NCI-H345 (cell line): ENCODE results near the gene GNAO1.

ENCODE experiments used
- DNase-seq: peaks from one replicate; lab custom pipeline; 2025; lab: John Stamatoyannopoulos, UW

Gene GNAO1

GRCh38 chr16:56265746-56266145, 74.5 kb downstream of the GNAO1 start:
- no peak for DNase-seq

- no peak for DNase-seq
Measured at GRCh38 chr16:56266641-56267607, 75.6 kb downstream of the GNAO1 start.

- no peak for DNase-seq
Measured at GRCh38 chr16:56267888-56268287, 76.6 kb downstream of the GNAO1 start.

- no peak for DNase-seq
Measured at GRCh38 chr16:56268799-56269198, 77.5 kb downstream of the GNAO1 start.

GRCh38 chr16:56269281-56269680, 78.0 kb downstream of the GNAO1 start:
- no peak for DNase-seq

GRCh38 chr16:56269811-56270684, 78.8 kb downstream of the GNAO1 start:
- no peak for DNase-seq

- DNase-seq, result no peak
Measured at GRCh38 chr16:56270828-56271227, 79.5 kb downstream of the GNAO1 start.

- no peak for DNase-seq
Measured at GRCh38 chr16:56272583-56272894, 81.2 kb downstream of the GNAO1 start.

GRCh38 chr16:56273615-56274014, 82.3 kb downstream of the GNAO1 start:
- no peak for DNase-seq

GRCh38 chr16:56274369-56274768, 83.1 kb downstream of the GNAO1 start:
- DNase-seq, result no peak

GRCh38 chr16:56275076-56275475, 83.8 kb downstream of the GNAO1 start:
- DNase-seq, result no peak

GRCh38 chr16:56275801-56276200, 84.5 kb downstream of the GNAO1 start:
- no peak for DNase-seq

- DNase-seq, result peak; percentile 67
Measured at GRCh38 chr16:56277075-56277474, 85.8 kb downstream of the GNAO1 start.

GRCh38 chr16:56278196-56278855, 87.0 kb downstream of the GNAO1 start:
- DNase-seq, result no peak

GRCh38 chr16:56279132-56279531, 87.8 kb downstream of the GNAO1 start:
- no peak for DNase-seq

- no peak for DNase-seq
Measured at GRCh38 chr16:56279914-56280313, 88.6 kb downstream of the GNAO1 start.

GRCh38 chr16:56281249-56281805, 90.0 kb downstream of the GNAO1 start:
- peak; percentile 34 for DNase-seq

GRCh38 chr16:56282451-56282850, 91.2 kb downstream of the GNAO1 start:
- no peak for DNase-seq

- DNase-seq, result no peak
Measured at GRCh38 chr16:56284521-56284920, 93.2 kb downstream of the GNAO1 start.

GRCh38 chr16:56286809-56287208, 95.5 kb downstream of the GNAO1 start:
- no peak for DNase-seq

- peak; percentile 80 for DNase-seq
Measured at GRCh38 chr16:56288019-56288418, 96.7 kb downstream of the GNAO1 start.

GRCh38 chr16:56289416-56289815, 98.1 kb downstream of the GNAO1 start:
- no peak for DNase-seq
